DND-41 (cell line): ENCODE results near the gene AFG3L2.

Source experiments
- ATAC-seq: fragments of 200-7000 bp; cut with Tn5 transposase; 3 replicates; pipeline ENCODE4 v1.9.1; 2021; ENCODE audit warnings: low read depth; ENCODE audit not compliant: insufficient read depth
- DNase-seq: peaks from one replicate; pipeline ENCODE4 v3.0.0-alpha.2; 2020
- H2AFZ ChIP-seq: 2 replicates; pipeline ENCODE4 v1.6.0; 2012; ENCODE audit warnings: low read depth, low read length
- H3K27ac ChIP-seq: 2 replicates; pipeline ENCODE4 v1.5.1; 2012; ENCODE audit warnings: low read length, inconsistent platforms
- H3K27me3 ChIP-seq: fragments of 200-600 bp; sonication (generic); 2 replicates; pipeline ENCODE4 v1.6.0; 2012; ENCODE audit warnings: low read length, mild to moderate bottlenecking, inconsistent platforms; ENCODE audit not compliant: insufficient read depth, poor library complexity
- H3K36me3 ChIP-seq: 2 replicates; pipeline ENCODE4 v1.5.1; 2012; ENCODE audit warnings: low read length, inconsistent platforms; ENCODE audit not compliant: insufficient read depth
- H3K4me1 ChIP-seq: 2 replicates; pipeline ENCODE4 v1.5.1; 2012; ENCODE audit warnings: mild to moderate bottlenecking, low read length; ENCODE audit not compliant: insufficient read depth
- H3K4me2 ChIP-seq: 2 replicates; pipeline ENCODE4 v1.6.0; 2012; ENCODE audit warnings: mild to moderate bottlenecking, moderate library complexity, low read length, inconsistent platforms; ENCODE audit not compliant: insufficient read depth
- H3K4me3 ChIP-seq, 2 experiments: fragments of 200-600 bp in 1 of 2; shearing (Covaris generic) in 1 of 2; 2 replicates each; pipeline ENCODE4 v1.5.1; 2012 to 2016; ENCODE audit warnings: inconsistent platforms in 2 of 2, low read length in 2 of 2, mild to moderate bottlenecking in 2 of 2, low read depth in 1 of 2, moderate library complexity in 1 of 2
- H3K79me2 ChIP-seq: 2 replicates; pipeline ENCODE4 v1.6.0; 2012; ENCODE audit warnings: low read length, inconsistent platforms; ENCODE audit not compliant: insufficient read depth
- H3K9ac ChIP-seq: 2 replicates; pipeline ENCODE4 v1.6.0; 2012; ENCODE audit warnings: low read depth, mild to moderate bottlenecking, inconsistent platforms, low read length, moderate library complexity
- H3K9me3 ChIP-seq: 2 replicates; pipeline ENCODE4 v1.5.1; 2012; ENCODE audit warnings: low read length, moderate library complexity, mild to moderate bottlenecking, inconsistent platforms; ENCODE audit not compliant: insufficient read depth, severe bottlenecking
- H4K20me1 ChIP-seq: 2 replicates; pipeline ENCODE4 v1.6.0; 2012; ENCODE audit warnings: low read length; ENCODE audit not compliant: insufficient read depth
- EZH2 ChIP-seq: IDR thresholded peaks from 3 replicates; pipeline ENCODE4 v1.6.1; 2012; ENCODE audit warnings: borderline replicate concordance, low read depth, mild to moderate bottlenecking, moderate library complexity, low read length, inconsistent platforms; ENCODE audit not compliant: severe bottlenecking
- TF ChIP-seq, protein P1 (sequence below): IDR thresholded peaks from 2 replicates; pipeline ENCODE4 v1.5.1; 2012; ENCODE audit warnings: borderline replicate concordance, low read length, moderate library complexity, mild to moderate bottlenecking; ENCODE audit not compliant: poor library complexity, severe bottlenecking; ENCODE audit errors: extremely low read depth

The AFG3L2 gene

DNA sequence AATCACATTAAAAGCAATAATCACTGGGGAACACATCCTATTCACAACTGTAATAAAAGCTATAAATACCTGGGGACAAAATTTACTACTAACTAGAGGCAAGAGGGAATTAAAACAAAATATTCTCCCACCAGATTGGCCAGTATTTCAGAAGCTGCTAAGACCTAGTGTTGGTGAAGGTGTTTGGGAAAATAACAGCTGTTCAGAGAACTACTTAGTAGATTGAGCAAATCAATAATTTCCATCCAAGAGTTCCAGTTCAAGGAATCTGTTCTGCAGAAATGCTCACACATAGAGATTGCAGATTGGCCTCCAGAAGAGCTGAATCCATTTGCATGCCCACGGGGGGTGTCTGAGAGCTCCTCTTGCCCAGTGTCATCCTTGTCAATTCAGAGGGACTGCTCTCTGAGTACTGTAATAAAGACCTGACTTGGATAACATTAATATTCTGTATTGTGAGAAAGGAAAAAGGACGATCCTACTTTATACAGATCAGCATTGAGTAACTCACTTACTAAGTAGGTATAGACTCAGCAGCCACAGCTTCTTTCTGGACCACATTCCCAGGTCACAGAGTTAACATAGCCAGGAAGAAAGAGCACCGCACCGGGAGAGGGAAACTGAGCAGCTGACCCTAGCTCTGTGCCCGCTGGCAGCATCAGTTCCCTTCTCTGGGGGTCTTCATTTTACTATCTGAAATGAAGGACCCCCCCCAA is 63.3 kb downstream of the AFG3L2 start:
- no peaks in the 10 kb centered on the region for H3K79me2 ChIP-seq
- H4K20me1 ChIP-seq, result no peaks in the 10 kb centered on the region
- H3K36me3 ChIP-seq, result no peaks in the 10 kb centered on the region
- no peak overlapping the region for H3K4me2 ChIP-seq
- H3K4me3 ChIP-seq, result no peak overlapping the region
- H3K27me3 ChIP-seq, result peaks cover 3% of the 10 kb centered on the region
- DNase-seq (no peak), ATAC-seq (no peak)
- peaks cover 9% of the 10 kb centered on the region for H3K9me3 ChIP-seq
- H3K9ac ChIP-seq, result no peak overlapping the region
- H2AFZ ChIP-seq, result no peak overlapping the region
- TF ChIP-seq, protein P1, sequence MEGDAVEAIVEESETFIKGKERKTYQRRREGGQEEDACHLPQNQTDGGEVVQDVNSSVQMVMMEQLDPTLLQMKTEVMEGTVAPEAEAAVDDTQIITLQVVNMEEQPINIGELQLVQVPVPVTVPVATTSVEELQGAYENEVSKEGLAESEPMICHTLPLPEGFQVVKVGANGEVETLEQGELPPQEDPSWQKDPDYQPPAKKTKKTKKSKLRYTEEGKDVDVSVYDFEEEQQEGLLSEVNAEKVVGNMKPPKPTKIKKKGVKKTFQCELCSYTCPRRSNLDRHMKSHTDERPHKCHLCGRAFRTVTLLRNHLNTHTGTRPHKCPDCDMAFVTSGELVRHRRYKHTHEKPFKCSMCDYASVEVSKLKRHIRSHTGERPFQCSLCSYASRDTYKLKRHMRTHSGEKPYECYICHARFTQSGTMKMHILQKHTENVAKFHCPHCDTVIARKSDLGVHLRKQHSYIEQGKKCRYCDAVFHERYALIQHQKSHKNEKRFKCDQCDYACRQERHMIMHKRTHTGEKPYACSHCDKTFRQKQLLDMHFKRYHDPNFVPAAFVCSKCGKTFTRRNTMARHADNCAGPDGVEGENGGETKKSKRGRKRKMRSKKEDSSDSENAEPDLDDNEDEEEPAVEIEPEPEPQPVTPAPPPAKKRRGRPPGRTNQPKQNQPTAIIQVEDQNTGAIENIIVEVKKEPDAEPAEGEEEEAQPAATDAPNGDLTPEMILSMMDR, result no peak
- TF ChIP-seq EZH2, result no peak
- H3K27ac ChIP-seq, result no peak overlapping the region
- no peaks in the 10 kb centered on the region for H3K4me1 ChIP-seq

DNA sequence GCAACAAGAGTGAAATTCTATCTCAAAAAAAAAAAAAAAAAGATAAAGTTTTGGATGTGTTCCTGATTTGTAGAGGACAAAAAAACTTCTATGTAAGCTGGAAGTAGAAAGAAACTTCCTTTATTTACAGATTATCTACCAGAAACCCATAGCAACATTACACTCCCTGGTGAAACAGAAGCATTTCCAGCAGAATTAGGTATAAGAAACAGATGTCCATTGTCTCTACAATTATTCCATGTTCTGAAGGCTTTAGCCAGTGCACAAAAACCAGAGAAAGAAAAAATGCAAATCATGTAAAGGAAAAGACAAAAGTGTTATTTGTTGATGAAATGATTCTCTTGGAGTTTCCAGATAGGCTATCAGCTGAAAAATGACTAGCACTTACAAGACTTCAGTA is 64.1 kb downstream of the AFG3L2 start:
- Histone ChIP-seq H3K79me2 (no peaks in the 10 kb centered on the region), H4K20me1 (no peaks in the 10 kb centered on the region)
- ATAC-seq, result no peak

DNA sequence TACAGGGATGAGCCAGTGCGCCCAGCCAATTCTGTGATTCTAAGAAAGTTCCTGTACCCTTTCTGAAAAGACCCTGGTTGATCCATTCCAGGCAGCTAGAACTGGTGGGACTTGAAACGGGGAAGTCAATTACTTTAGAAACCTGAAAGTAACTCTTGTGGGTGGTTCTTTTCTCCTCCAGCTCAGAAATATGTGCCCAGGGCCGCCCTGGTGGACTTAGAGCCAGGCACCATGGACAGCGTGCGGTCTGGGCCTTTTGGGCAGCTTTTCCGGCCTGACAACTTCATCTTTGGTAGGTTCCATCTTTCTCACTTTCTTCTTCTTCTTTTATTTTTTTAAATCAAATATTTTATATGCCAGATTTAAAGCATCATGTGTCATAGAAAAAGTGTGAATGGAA is 66.3 kb downstream of the AFG3L2 start:
- H3K4me1 ChIP-seq, result no peaks in the 10 kb centered on the region
- no peak overlapping the region for H3K27ac ChIP-seq
- H2AFZ ChIP-seq, result no peak overlapping the region
- H4K20me1 ChIP-seq, result no peaks in the 10 kb centered on the region
- ATAC-seq (no peak), DNase-seq (no peak)
- no peak overlapping the region for H3K4me2 ChIP-seq
- peaks cover 3% of the 10 kb centered on the region for H3K27me3 ChIP-seq
- no peaks in the 10 kb centered on the region for H3K36me3 ChIP-seq
- H3K9me3 ChIP-seq, result peaks cover 9% of the 10 kb centered on the region
- no peak overlapping the region for H3K4me3 ChIP-seq
- no peaks in the 10 kb centered on the region for H3K79me2 ChIP-seq
- TF ChIP-seq, protein P1, result no peak
- no peak for TF ChIP-seq EZH2
- no peak overlapping the region for H3K9ac ChIP-seq

More for the DNA sequence above, 64.1 kb downstream of the AFG3L2 start:
- Histone ChIP-seq H3K4me2 (no peak overlapping the region), H2AFZ (no peak overlapping the region), H3K27me3 (peaks cover 3% of the 10 kb centered on the region), H3K36me3 (no peaks in the 10 kb centered on the region), H3K9ac (no peak overlapping the region), H3K27ac (no peak overlapping the region), H3K4me1 (no peaks in the 10 kb centered on the region), H3K9me3 (peaks cover 9% of the 10 kb centered on the region), H3K4me3 (no peak overlapping the region)
- TF ChIP-seq EZH2, result no peak
- TF ChIP-seq, protein P1, result no peak
- no peak for DNase-seq
